Neutrophil (primary cell): Measurements from ENCODE around the gene SLC35G1.

Experiments used
- H3K27ac ChIP-seq: fragments of 200-600 bp; sonication (generic); 2 replicates; pipeline ENCODE4 v1.5.1; 2016; ENCODE audit warnings: mild to moderate bottlenecking, moderate library complexity
- H3K27me3 ChIP-seq: fragments of 200-600 bp; sonication (generic); 2 replicates; pipeline ENCODE4 v1.6.0; 2016; ENCODE audit warnings: mild to moderate bottlenecking
- H3K36me3 ChIP-seq: fragments of 200-600 bp; sonication (generic); 2 replicates; pipeline ENCODE4 v1.5.1; 2017
- H3K4me1 ChIP-seq, 2 experiments: fragments of 200-600 bp in 1 of 2; sonication (generic) in 1 of 2; 1 replicate in 1 of 2; 2 replicates in 1 of 2; pipeline versions ENCODE4 v1.5.1 to v1.6.1; 2013 to 2016; ENCODE audit warnings: low read depth in 1 of 2, low read length in 1 of 2, mild to moderate bottlenecking in 1 of 2, moderate library complexity in 1 of 2; ENCODE audit not compliant: control insufficient read depth in 1 of 2, insufficient read depth in 1 of 2
- H3K4me3 ChIP-seq, 2 experiments: fragments of 200-600 bp in 1 of 2; sonication (generic) in 1 of 2; 1 replicate in 1 of 2; 2 replicates in 1 of 2; pipeline ENCODE4 v1.5.1; 2013 to 2016; ENCODE audit warnings: low read depth in 1 of 2, low read length in 1 of 2, mild to moderate bottlenecking in 1 of 2, moderate library complexity in 1 of 2
- H3K9me3 ChIP-seq: fragments of 200-600 bp; sonication (generic); 2 replicates; pipeline ENCODE4 v1.5.1; 2016
- CTCF ChIP-seq: fragments of 200-600 bp; sonication (generic); IDR thresholded peaks from 2 replicates; pipeline ENCODE4 v1.5.1; 2016; ENCODE audit warnings: antibody characterized with exemption

The SLC35G1 gene

GRCh38 chr10:93938140-93938539 lies 44.4 kb downstream of the SLC35G1 start:
- no peak for TF ChIP-seq CTCF
- H3K4me3 ChIP-seq = no peak overlapping the region

GRCh38 chr10:93940881-93941280 lies 47.1 kb downstream of the SLC35G1 start:
- Histone ChIP-seq H3K27me3 (peaks cover 6% of the 10 kb centered on the region), H3K9me3 (no peaks in the 10 kb centered on the region), H3K4me1 (no peaks in the 10 kb centered on the region), H3K27ac (no peak overlapping the region), H3K4me3 (no peak overlapping the region), H3K36me3 (no peaks in the 10 kb centered on the region)
- TF ChIP-seq CTCF = no peak

More at GRCh38 chr10:93938140-93938539, 44.4 kb downstream of the SLC35G1 start:
- Histone ChIP-seq H3K9me3 (no peaks in the 10 kb centered on the region), H3K27me3 (peaks cover 5% of the 10 kb centered on the region), H3K27ac (no peak overlapping the region), H3K36me3 (no peaks in the 10 kb centered on the region), H3K4me1 (no peaks in the 10 kb centered on the region)

GRCh38 chr10:93941606-93942005 lies 47.8 kb downstream of the SLC35G1 start:
- H3K9me3 ChIP-seq = no peaks in the 10 kb centered on the region
- no peak for TF ChIP-seq CTCF
- no peaks in the 10 kb centered on the region for H3K36me3 ChIP-seq
- H3K27ac ChIP-seq = no peak overlapping the region
- H3K27me3 ChIP-seq = peaks cover 6% of the 10 kb centered on the region
- no peak overlapping the region for H3K4me3 ChIP-seq
- no peaks in the 10 kb centered on the region for H3K4me1 ChIP-seq

GRCh38 chr10:93945819-93946218 lies 52.0 kb downstream of the SLC35G1 start:
- Histone ChIP-seq H3K4me3 (no peak overlapping the region), H3K4me1 (no peaks in the 10 kb centered on the region), H3K9me3 (no peaks in the 10 kb centered on the region), H3K27ac (no peak overlapping the region), H3K36me3 (no peaks in the 10 kb centered on the region), H3K27me3 (peaks cover 6% of the 10 kb centered on the region)
- TF ChIP-seq CTCF = no peak

- Histone ChIP-seq H3K4me3 (no peak overlapping the region), H3K27me3 (peaks cover 6% of the 10 kb centered on the region), H3K27ac (no peak overlapping the region), H3K9me3 (no peaks in the 10 kb centered on the region), H3K36me3 (no peaks in the 10 kb centered on the region), H3K4me1 (no peaks in the 10 kb centered on the region)
- no peak for TF ChIP-seq CTCF
Observed at GRCh38 chr10:93947055-93947454, 53.3 kb downstream of the SLC35G1 start.

- no peak for TF ChIP-seq CTCF
- H3K27ac ChIP-seq = no peak overlapping the region
- H3K9me3 ChIP-seq = no peaks in the 10 kb centered on the region
- peaks cover 6% of the 10 kb centered on the region for H3K27me3 ChIP-seq
- H3K4me3 ChIP-seq = no peak overlapping the region
- no peaks in the 10 kb centered on the region for H3K36me3 ChIP-seq
- H3K4me1 ChIP-seq = no peaks in the 10 kb centered on the region
Observed at GRCh38 chr10:93947524-93947923, 53.7 kb downstream of the SLC35G1 start.
